Peyer's patch (tissue), 4 donors: ENCODE data around the gene DPYSL5. TPM values are rescaled to one million over a fixed set of nuclear protein-coding genes. Genes with fewer than 3 reads are reported as not detected.

Source experiments
- DNase-seq, 3 donors: peaks; one replicate each; pipeline ENCODE4 v3.0.0-alpha.2; 2017 to 2019
- H3K27ac ChIP-seq, 4 donors: fragments of 200-600 bp; sonication (generic); one replicate each; pipeline ENCODE4 v1.5.1; 2016 to 2019
- H3K27me3 ChIP-seq, 2 donors: fragments of 200-600 bp; sonication (generic); one replicate each; pipeline ENCODE4 v1.5.1; 2019
- H3K36me3 ChIP-seq, 3 donors: fragments of 200-600 bp; sonication (generic); one replicate each; pipeline ENCODE4 v1.5.1; 2016 to 2019
- H3K4me1 ChIP-seq, 4 donors: fragments of 200-600 bp; sonication (generic); one replicate each; pipeline ENCODE4 v1.5.1; 2016 to 2019
- H3K4me3 ChIP-seq, 4 donors: fragments of 200-600 bp; sonication (generic); 1 replicate in 3 of 4; 2 replicates in 1 of 4; pipeline ENCODE4 v1.5.1; 2016 to 2019; ENCODE audit warnings: mild to moderate bottlenecking in 1 of 4
- H3K9me3 ChIP-seq, 4 donors: fragments of 200-600 bp; sonication (generic); one replicate each; pipeline ENCODE4 v1.5.1; 2016 to 2019; ENCODE audit warnings: mild to moderate bottlenecking in 1 of 4
- POLR2A ChIP-seq, 2 donors: fragments of 450-650 bp; IDR thresholded peaks; one replicate each; pipeline ENCODE4 v1.5.1; 2017; ENCODE audit warnings: antibody characterized with exemption in 2 of 2, mild to moderate bottlenecking in 2 of 2, moderate library complexity in 2 of 2
- total RNA-seq, 4 donors: library from RNA; depleted of rRNA; stranded (reverse); fragments of >200 nt; gene quantifications; one replicate each; pipeline ENCODE4 v1.1.0, GENCODE V29; 2016
- TF ChIP-seq, protein P1 (sequence below), 6 experiments: fragments of 450-650 bp in 4 of 6; fragments of 200-600 bp in 2 of 6; sonication (generic) in 1 of 6; IDR thresholded peaks; one replicate each; pipeline ENCODE4 v1.5.1; 2017 to 2019; ENCODE audit warnings: antibody characterized with exemption in 6 of 6, mild to moderate bottlenecking in 3 of 6, moderate library complexity in 1 of 6

DPYSL5 gene
- total RNA-seq, 4 donors from 2014 or later, result 0.13 to 0.83 TPM; not detected in 2

DNA sequence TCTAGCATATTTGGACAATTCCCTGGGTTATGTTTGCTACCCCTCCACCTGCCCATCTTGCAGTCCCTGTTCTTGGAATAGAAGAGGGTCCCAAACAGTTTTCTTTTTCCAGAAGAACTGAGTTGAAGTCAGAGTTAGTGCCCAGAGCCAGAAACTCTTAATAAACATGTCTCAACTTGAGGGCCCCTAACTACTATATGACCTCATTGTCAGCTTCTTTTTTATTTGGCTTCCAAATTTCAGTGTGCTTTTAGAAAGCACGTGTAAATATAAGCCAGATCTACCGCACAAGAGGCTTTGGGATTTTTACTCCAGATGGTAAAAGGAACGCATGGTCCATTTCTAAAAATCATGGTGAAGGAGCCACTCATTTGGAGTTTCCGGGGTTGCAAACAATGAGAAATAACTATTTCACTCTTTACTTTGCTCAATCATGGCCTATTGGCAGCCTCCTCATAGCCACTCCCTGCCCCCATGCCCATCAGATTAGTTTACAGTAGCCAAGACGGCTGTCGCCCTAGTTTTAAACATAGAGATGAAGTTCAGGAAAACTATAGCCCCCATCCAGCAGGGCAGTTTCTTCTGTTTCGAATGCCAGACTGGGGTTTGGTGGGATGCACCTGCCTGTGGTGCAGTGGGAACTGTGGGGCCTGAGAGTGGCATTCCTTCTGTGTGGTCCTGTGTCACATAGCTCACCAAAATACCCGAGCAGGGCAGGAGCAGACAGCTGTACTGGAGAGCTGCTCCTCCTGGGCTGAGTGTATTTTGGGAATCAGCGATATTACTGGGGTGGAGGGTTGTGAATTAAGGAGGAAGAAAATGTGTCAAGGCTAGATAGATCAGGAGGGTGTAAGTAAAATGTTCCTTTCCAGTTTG, 124.2 kb downstream of the DPYSL5 start:
- H3K36me3 ChIP-seq, result no peaks in the 10 kb centered on the region
- H3K4me3 ChIP-seq, result no peak overlapping the region
- H3K9me3 ChIP-seq, result no peaks in the 10 kb centered on the region
- TF ChIP-seq, protein P1, sequence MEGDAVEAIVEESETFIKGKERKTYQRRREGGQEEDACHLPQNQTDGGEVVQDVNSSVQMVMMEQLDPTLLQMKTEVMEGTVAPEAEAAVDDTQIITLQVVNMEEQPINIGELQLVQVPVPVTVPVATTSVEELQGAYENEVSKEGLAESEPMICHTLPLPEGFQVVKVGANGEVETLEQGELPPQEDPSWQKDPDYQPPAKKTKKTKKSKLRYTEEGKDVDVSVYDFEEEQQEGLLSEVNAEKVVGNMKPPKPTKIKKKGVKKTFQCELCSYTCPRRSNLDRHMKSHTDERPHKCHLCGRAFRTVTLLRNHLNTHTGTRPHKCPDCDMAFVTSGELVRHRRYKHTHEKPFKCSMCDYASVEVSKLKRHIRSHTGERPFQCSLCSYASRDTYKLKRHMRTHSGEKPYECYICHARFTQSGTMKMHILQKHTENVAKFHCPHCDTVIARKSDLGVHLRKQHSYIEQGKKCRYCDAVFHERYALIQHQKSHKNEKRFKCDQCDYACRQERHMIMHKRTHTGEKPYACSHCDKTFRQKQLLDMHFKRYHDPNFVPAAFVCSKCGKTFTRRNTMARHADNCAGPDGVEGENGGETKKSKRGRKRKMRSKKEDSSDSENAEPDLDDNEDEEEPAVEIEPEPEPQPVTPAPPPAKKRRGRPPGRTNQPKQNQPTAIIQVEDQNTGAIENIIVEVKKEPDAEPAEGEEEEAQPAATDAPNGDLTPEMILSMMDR (IDR thresholded peaks at IDR 0.05), result no peak
- no peak for TF ChIP-seq POLR2A (IDR thresholded peaks at IDR 0.05)
- no peaks in the 10 kb centered on the region for H3K27me3 ChIP-seq
- no peak overlapping the region for H3K27ac ChIP-seq
- peaks cover 0 to 19% (median 0%) of the 10 kb centered on the region in 4 donors for H3K4me1 ChIP-seq
- no peak for DNase-seq

DNA sequence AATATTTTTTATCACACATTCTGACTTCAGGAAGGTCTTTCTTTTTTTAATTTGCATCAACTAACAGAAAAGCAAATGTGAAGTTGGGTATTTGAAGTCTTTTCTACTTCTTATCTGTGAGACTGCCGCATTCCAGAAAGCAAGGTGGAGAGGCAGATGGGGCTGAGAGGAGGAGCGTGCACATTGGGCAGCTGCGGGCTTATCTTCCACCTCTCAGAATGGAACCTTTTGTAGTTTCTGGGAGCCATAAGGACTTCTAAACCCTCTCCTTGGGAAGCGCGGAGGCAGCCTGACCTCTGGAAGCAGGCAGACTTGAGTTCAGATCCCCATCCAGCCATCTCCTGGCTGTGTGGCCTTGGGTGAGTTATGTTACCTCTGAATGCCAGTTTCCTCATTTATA, 126.4 kb downstream of the DPYSL5 start:
- Histone ChIP-seq H3K4me1 (peaks cover 0 to 19% (median 0%) of the 10 kb centered on the region in 4 donors), H3K36me3 (no peaks in the 10 kb centered on the region), H3K27me3 (no peaks in the 10 kb centered on the region), H3K27ac (no peak overlapping the region), H3K9me3 (no peaks in the 10 kb centered on the region), H3K4me3 (no peak overlapping the region)
- TF ChIP-seq POLR2A (IDR thresholded peaks at IDR 0.05), result no peak
- TF ChIP-seq, protein P1 (IDR thresholded peaks at IDR 0.05), result no peak
- no peak for DNase-seq

DNA sequence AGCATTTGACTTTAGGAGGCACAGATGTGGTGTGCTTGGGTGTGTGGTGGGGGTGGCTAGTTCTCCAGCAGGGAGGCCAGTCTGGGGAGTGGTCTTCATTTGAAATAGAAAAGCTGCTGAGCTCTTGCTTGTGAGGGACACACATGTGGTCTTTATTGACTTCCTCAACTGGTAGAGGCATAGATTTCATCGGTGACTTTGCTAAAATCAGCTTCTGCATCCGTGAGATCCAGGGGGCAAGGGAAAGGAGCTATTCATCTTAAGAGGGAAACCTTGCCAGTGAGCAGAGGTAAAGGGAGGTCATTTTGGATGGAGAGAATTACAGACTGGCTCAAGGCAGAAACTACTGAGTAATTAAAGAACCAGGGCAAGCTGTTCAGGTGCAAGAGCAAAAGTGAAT, 127.2 kb downstream of the DPYSL5 start:
- H3K27me3 ChIP-seq, result no peaks in the 10 kb centered on the region
- H3K4me1 ChIP-seq, result peaks cover 0 to 16% (median 0%) of the 10 kb centered on the region in 4 donors
- no peaks in the 10 kb centered on the region for H3K36me3 ChIP-seq
- no peaks in the 10 kb centered on the region for H3K9me3 ChIP-seq
- H3K4me3 ChIP-seq, result no peak overlapping the region
- no peak for DNase-seq
- H3K27ac ChIP-seq, result no peak overlapping the region
- TF ChIP-seq, protein P1 (IDR thresholded peaks at IDR 0.05), result no peak
- TF ChIP-seq POLR2A (IDR thresholded peaks at IDR 0.05), result no peak

DNA sequence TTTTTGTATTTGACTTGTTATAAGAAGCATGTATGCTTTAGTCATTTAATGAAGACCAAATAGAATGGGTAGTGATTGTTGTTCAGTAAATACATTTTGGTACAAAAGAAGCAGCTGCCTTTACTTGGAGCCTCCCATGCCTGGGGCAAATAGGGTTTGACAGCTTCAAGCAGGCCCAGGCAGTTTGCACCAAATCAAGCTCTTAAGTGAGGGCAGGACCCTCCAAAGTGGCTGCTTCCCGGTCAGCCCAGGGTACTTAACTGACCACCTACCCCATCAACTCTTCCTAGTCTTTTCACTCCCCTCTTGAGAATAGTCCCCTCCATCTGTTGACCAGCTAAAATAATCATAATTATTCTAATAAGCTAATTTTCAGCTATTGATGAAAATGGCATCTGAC, 127.7 kb downstream of the DPYSL5 start:
- Histone ChIP-seq H3K4me1 (peaks cover 0 to 12% (median 0%) of the 10 kb centered on the region in 4 donors), H3K4me3 (no peak overlapping the region), H3K27me3 (no peaks in the 10 kb centered on the region), H3K27ac (no peak overlapping the region), H3K36me3 (no peaks in the 10 kb centered on the region), H3K9me3 (no peaks in the 10 kb centered on the region)
- TF ChIP-seq, protein P1 (IDR thresholded peaks at IDR 0.05), result no peak
- TF ChIP-seq POLR2A (IDR thresholded peaks at IDR 0.05), result no peak
- no peak for DNase-seq

DNA sequence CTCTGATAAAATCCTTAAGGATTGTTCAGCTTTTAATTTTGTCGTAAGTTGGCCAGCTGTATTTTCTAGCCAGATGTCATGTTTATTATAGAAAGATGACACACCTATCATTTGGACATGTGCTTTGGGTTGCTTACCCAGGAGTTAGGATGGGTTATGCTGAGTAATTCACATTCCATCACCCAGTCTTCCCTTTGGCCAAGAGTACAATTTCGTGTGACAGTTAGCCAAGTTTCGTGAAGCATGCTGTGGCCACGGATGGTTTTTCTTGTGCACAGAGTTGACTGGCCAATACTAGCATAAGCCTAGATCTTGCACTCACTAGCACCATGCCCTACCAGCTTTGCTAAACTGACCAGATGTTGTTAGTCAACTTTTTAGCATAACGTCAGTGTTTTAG, 128.3 kb downstream of the DPYSL5 start:
- peaks cover 0 to 6% (median 0%) of the 10 kb centered on the region in 4 donors for H3K4me1 ChIP-seq
- no peaks in the 10 kb centered on the region for H3K36me3 ChIP-seq

More for the DNA sequence above, 128.3 kb downstream of the DPYSL5 start:
- TF ChIP-seq, protein P1 (IDR thresholded peaks at IDR 0.05), result no peak
- TF ChIP-seq POLR2A (IDR thresholded peaks at IDR 0.05), result no peak
- no peak for DNase-seq
- Histone ChIP-seq H3K27me3 (no peaks in the 10 kb centered on the region), H3K9me3 (no peaks in the 10 kb centered on the region), H3K4me3 (no peak overlapping the region), H3K27ac (no peak overlapping the region)
